HCT116 (cell line): ENCODE results near the gene PPP1R12B. TPM values are rescaled to one million over a fixed set of nuclear protein-coding genes. Genes with fewer than 3 reads are reported as not detected.

Source experiments
- ATAC-seq: fragments of 200-7000 bp; cut with Tn5 transposase; 2 replicates; pipeline ENCODE4 v1.9.1; 2020; ENCODE audit warnings: mild to moderate bottlenecking, moderate library complexity
- BruUV-seq: library from RNA; stranded (reverse); fragments of 400-500 nt; replicated peaks from 2 replicates; lab custom pipeline; 2021; lab: Mats Ljungman, UMichigan
- CTCF ChIA-PET: fragments of 300-600 bp; sonication (Branson Sonifier 250); formaldehyde crosslinking; loops from one replicate; lab custom pipeline; 2021; ENCODE audit warnings: antibody characterized with exemption; lab: Charles Lee
- POLR2A ChIA-PET: fragments of 300-600, 350-600 bp; sonication (Branson Sonifier 250); formaldehyde crosslinking; loops from one replicate; lab custom pipeline; 2021; ENCODE audit warnings: antibody characterized with exemption; lab: Charles Lee
- RAD21 ChIA-PET, 2 experiments: fragments of 300-600 bp; sonication (Branson Sonifier 250); formaldehyde crosslinking; loops; one replicate each; lab custom pipeline; 2023; ENCODE audit warnings: low total read pairs in 2 of 2; ENCODE audit not compliant: uncharacterized antibody in 2 of 2, unreplicated experiment in 2 of 2, low non-redundant PET in 1 of 2; lab: Charles Lee
- DNase-seq: peaks from one replicate; pipeline ENCODE4 v3.0.0-alpha.2; 2010; ENCODE audit warnings: low read depth, low spot score
- H2AFZ ChIP-seq: fragments of 200-600 bp; shearing (Covaris generic), sonication (generic); 2 replicates; pipeline ENCODE4 v1.6.1; 2017; ENCODE audit warnings: low read depth, mixed run types, mixed read lengths, antibody characterized with exemption, low read length; ENCODE audit not compliant: poor library complexity, severe bottlenecking
- H3K27ac ChIP-seq: 2 replicates; pipeline ENCODE4 v1.5.1; 2012; ENCODE audit warnings: low read depth, low read length
- H3K27me3 ChIP-seq: fragments of 200-600 bp; sonication (generic); 2 replicates; pipeline ENCODE4 v1.6.1; 2016; ENCODE audit warnings: mixed run types, low read length, mixed read lengths; ENCODE audit not compliant: insufficient read depth
- H3K36me3 ChIP-seq, 2 experiments: fragments of 200-500 bp in 1 of 2; fragments of 200-600 bp in 1 of 2; sonication (Bioruptor generic) in 1 of 2; sonication (generic) in 1 of 2; 2 replicates each; pipeline versions ENCODE4 v1.5.1 to v1.6.1; 2014 to 2016; ENCODE audit warnings: low read length in 2 of 2, inconsistent platforms in 1 of 2, mixed read lengths in 1 of 2, mixed run types in 1 of 2; ENCODE audit not compliant: insufficient read depth in 2 of 2, control insufficient read depth in 1 of 2
- H3K4me1 ChIP-seq, 2 experiments: fragments of 200-600 bp in 1 of 2; sonication (generic) in 1 of 2; 2 replicates each; pipeline versions ENCODE4 v1.5.1 to v1.6.1; 2012 to 2017; ENCODE audit warnings: low read length in 2 of 2, inconsistent platforms in 1 of 2, mild to moderate bottlenecking in 1 of 2, mixed read lengths in 1 of 2, mixed run types in 1 of 2, moderate library complexity in 1 of 2; ENCODE audit not compliant: insufficient read depth in 2 of 2, control insufficient read depth in 1 of 2
- H3K4me2 ChIP-seq: fragments of 200-600 bp; sonication (generic); 2 replicates; pipeline ENCODE4 v1.6.1; 2017; ENCODE audit warnings: mixed run types, low read length, mixed read lengths
- H3K4me3 ChIP-seq, 2 experiments: fragments of 200-600 bp in 1 of 2; sonication (generic) in 1 of 2; replicated peaks in 1 of 2; 2 replicates each; pipeline ENCODE4 v1.5.1; 2011 to 2016; ENCODE audit warnings: low read length in 2 of 2, control low read depth in 1 of 2, low read depth in 1 of 2, mild to moderate bottlenecking in 1 of 2, mixed read lengths in 1 of 2, mixed run types in 1 of 2
- H3K79me2 ChIP-seq: fragments of 200-600 bp; sonication (generic); 2 replicates; pipeline ENCODE4 v1.6.1; 2017; ENCODE audit warnings: mild to moderate bottlenecking, mixed run types, low read length, moderate library complexity, mixed read lengths; ENCODE audit not compliant: insufficient read depth
- H3K9ac ChIP-seq: fragments of 200-600 bp; sonication (generic); 2 replicates; pipeline ENCODE4 v1.6.1; 2016; ENCODE audit warnings: low read length, mixed read lengths
- H3K9me2 ChIP-seq: fragments of 200-600 bp; sonication (generic), shearing (Covaris generic); 2 replicates; pipeline ENCODE4 v1.6.1; 2017; ENCODE audit warnings: mixed run types, mild to moderate bottlenecking, moderate library complexity; ENCODE audit not compliant: insufficient read depth
- H3K9me3 ChIP-seq, 2 experiments: fragments of 200-500 bp in 1 of 2; fragments of 200-600 bp in 1 of 2; sonication (Bioruptor generic) in 1 of 2; sonication (generic) in 1 of 2; 2 replicates each; pipeline ENCODE4 v1.6.1; 2014 to 2017; ENCODE audit warnings: low read length in 2 of 2, mixed read lengths in 2 of 2, inconsistent platforms in 1 of 2, low read depth in 1 of 2, mild to moderate bottlenecking in 1 of 2, mixed run types in 1 of 2, moderate library complexity in 1 of 2; ENCODE audit not compliant: control insufficient read depth in 1 of 2, insufficient read depth in 1 of 2
- H4K20me1 ChIP-seq: fragments of 200-600 bp; sonication (generic), shearing (Covaris generic); 2 replicates; pipeline ENCODE4 v1.6.1; 2017; ENCODE audit warnings: mixed run types, mild to moderate bottlenecking, moderate library complexity; ENCODE audit not compliant: insufficient read depth
- CBX3 ChIP-seq: IDR thresholded peaks from 2 replicates; pipeline ENCODE4 v1.6.1; 2012; ENCODE audit warnings: low read depth
- CEBPB ChIP-seq: IDR thresholded peaks from 2 replicates; pipeline ENCODE4 v1.6.1; 2012; ENCODE audit warnings: low read depth
- EGR1 ChIP-seq: IDR thresholded peaks from 2 replicates; pipeline ENCODE4 v1.6.1; 2012; ENCODE audit warnings: low read depth
- EZH2 ChIP-seq: fragments of 200-600 bp; sonication (generic); IDR thresholded peaks from 2 replicates; pipeline ENCODE4 v1.6.1; 2017; ENCODE audit warnings: antibody characterized with exemption, mixed run types
- EZH2phosphoT487 ChIP-seq: fragments of 200-600 bp; IDR thresholded peaks from 2 replicates; pipeline ENCODE4 v1.6.1; 2018; ENCODE audit warnings: antibody characterized with exemption, borderline replicate concordance
- JUND ChIP-seq: IDR thresholded peaks from 2 replicates; pipeline ENCODE4 v1.6.1; 2012
- MAX ChIP-seq: IDR thresholded peaks from 2 replicates; pipeline ENCODE4 v1.6.1; 2012
- POLR2A ChIP-seq: IDR thresholded peaks from 2 replicates; pipeline ENCODE4 v1.7.0; 2011; ENCODE audit warnings: borderline replicate concordance; ENCODE audit not compliant: insufficient read depth, insufficient read length; ENCODE audit errors: extremely low read depth
- POLR2AphosphoS5 ChIP-seq: IDR thresholded peaks from 2 replicates; pipeline ENCODE4 v1.6.1; 2011; ENCODE audit warnings: mild to moderate bottlenecking, low read depth, low read length, moderate library complexity
- RAD21 ChIP-seq: IDR thresholded peaks from 2 replicates; pipeline ENCODE4 v1.6.1; 2012; ENCODE audit warnings: low read depth, mild to moderate bottlenecking
- SIN3A ChIP-seq: IDR thresholded peaks from 2 replicates; pipeline ENCODE4 v1.6.1; 2012; ENCODE audit warnings: low read depth
- SP1 ChIP-seq: IDR thresholded peaks from 2 replicates; pipeline ENCODE4 v1.6.1; 2012; ENCODE audit warnings: low read depth
- SRF ChIP-seq: IDR thresholded peaks from 2 replicates; pipeline ENCODE4 v1.6.1; 2012; ENCODE audit warnings: low read depth
- TCF7L2 ChIP-seq: IDR thresholded peaks from 2 replicates; pipeline ENCODE4 v1.7.0; 2011; ENCODE audit warnings: borderline replicate concordance, inconsistent platforms; ENCODE audit not compliant: insufficient read depth, insufficient read length; ENCODE audit errors: extremely low read depth
- YY1 ChIP-seq: IDR thresholded peaks from 2 replicates; pipeline ENCODE4 v1.6.1; 2011; ENCODE audit warnings: low read length, low read depth, moderate library complexity, mild to moderate bottlenecking; ENCODE audit not compliant: insufficient replicate concordance; ENCODE audit errors: extremely low read depth
- ZFX ChIP-seq: fragments of 450-650 bp; IDR thresholded peaks from 2 replicates; pipeline ENCODE4 v1.6.1; 2017
- ZNF274 ChIP-seq: fragments of 200-500 bp; sonication (Bioruptor generic); IDR thresholded peaks from 2 replicates; pipeline ENCODE4 v1.6.1; 2014; ENCODE audit warnings: mild to moderate bottlenecking, low read depth, low read length, inconsistent platforms
- intact Hi-C: fragments of 100-400 bp; cut with micrococcal nuclease; formaldehyde crosslinking; loops from 2 replicates; pipeline ENCODE4 v1.10.0; 2022
- total RNA-seq: library from RNA; stranded (reverse); gene quantifications from one replicate; pipeline ENCODE4 v1.2.1, GENCODE V29; 2021; ENCODE audit not compliant: unreplicated experiment
- TF ChIP-seq, protein P1 (sequence below): IDR thresholded peaks from 2 replicates; pipeline ENCODE4 v1.6.1; 2011; ENCODE audit warnings: mild to moderate bottlenecking, low read length, moderate library complexity; ENCODE audit not compliant: insufficient replicate concordance; ENCODE audit errors: extremely low read depth
- TF ChIP-seq, protein P2 (sequence below): IDR thresholded peaks from 2 replicates; pipeline ENCODE4 v1.6.1; 2012; ENCODE audit warnings: low read depth
- TF ChIP-seq, protein P3 (sequence below), 3 experiments: fragments of 200-600 bp in 1 of 3; sonication (generic) in 1 of 3; IDR thresholded peaks in 2 of 3; conservative IDR thresholded peaks in 1 of 3; 2 replicates each; pipeline ENCODE4 v1.5.1; 2012 to 2017; ENCODE audit warnings: low read depth in 2 of 3, low read length in 2 of 3, antibody characterized with exemption in 1 of 3, borderline replicate concordance in 1 of 3, control low read depth in 1 of 3, mild to moderate bottlenecking in 1 of 3, mixed read lengths in 1 of 3, mixed run types in 1 of 3, moderate library complexity in 1 of 3; ENCODE audit not compliant: insufficient read depth in 1 of 3

The PPP1R12B gene
- total RNA-seq, 1 experiment from 2014 or later: 14.3 TPM

DNA sequence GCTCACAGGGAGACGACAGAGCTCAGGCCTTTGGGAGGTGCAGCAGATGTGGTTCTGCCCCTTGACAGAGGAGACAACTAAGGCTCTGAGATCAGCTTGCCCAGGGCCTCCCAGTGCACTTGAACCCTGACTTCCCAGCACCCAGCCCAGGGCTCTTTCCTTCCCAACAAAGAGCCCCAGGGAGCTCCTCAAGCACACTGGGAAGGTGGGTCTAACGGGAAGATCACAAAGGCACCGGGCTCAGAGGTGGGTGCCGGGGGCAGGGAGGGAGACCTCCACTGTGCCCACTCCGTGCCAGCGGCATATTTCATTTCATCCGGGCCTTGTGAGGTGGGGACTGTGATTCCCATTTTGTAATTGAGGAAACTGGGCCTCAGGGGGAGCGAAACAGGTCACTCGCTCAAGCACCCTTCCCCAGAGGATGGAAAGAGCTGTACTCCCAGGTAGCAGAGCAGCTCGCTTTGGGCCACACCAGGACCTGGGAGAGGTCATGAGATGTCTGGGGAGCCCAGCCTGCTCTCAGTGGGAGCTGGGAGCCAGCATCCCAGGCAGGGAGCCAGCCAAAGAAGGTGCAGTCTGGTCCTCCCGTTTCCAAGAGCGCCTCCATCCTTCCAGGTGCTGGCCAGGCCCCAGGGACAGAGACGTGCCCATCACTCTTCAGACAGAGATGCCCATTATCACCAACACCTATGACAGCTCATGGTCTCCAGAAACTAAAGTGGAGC is 279.5 kb downstream of the PPP1R12B start:
- ChIA-PET CTCF (no interaction called here), POLR2A (no interaction called here), RAD21 (no interaction called here)
- H3K4me3 ChIP-seq: no peak overlapping the region
- H3K9me3 ChIP-seq: no peaks in the 10 kb centered on the region
- H3K4me1 ChIP-seq: peaks cover 0 to 13% of the 10 kb centered on the region in 2 experiments; a peak in 2 of 4 replicates
- no peaks in the 10 kb centered on the region for H3K36me3 ChIP-seq
- no peak for ATAC-seq
- H3K9ac ChIP-seq: no peak overlapping the region
- no peaks in the 10 kb centered on the region for H4K20me1 ChIP-seq
- H3K4me2 ChIP-seq: no peak overlapping the region
- H2AFZ ChIP-seq: no peak overlapping the region
- H3K27ac ChIP-seq: no peak overlapping the region
- no peaks in the 10 kb centered on the region for H3K9me2 ChIP-seq
- intact Hi-C loops: loop anchor here (10.0 kb wide), 1 partner anchor 443 kb away; no protein-coding TSS in a partner anchor
- no TSS peak for BruUV-seq
- H3K27me3 ChIP-seq: no peaks in the 10 kb centered on the region
- TF ChIP-seq SP1 (no peak), RAD21 (no peak), ZNF274 (no peak), ZFX (no peak), JUND (no peak), EZH2phosphoT487 (no peak), EGR1 (no peak), YY1 (no peak), POLR2AphosphoS5 (no peak), EZH2 (no peak), POLR2A (no peak), MAX (no peak), SIN3A (no peak), CBX3 (no peak), TCF7L2 (no peak), CEBPB (no peak), SRF (no peak)
- TF ChIP-seq, protein P1, sequence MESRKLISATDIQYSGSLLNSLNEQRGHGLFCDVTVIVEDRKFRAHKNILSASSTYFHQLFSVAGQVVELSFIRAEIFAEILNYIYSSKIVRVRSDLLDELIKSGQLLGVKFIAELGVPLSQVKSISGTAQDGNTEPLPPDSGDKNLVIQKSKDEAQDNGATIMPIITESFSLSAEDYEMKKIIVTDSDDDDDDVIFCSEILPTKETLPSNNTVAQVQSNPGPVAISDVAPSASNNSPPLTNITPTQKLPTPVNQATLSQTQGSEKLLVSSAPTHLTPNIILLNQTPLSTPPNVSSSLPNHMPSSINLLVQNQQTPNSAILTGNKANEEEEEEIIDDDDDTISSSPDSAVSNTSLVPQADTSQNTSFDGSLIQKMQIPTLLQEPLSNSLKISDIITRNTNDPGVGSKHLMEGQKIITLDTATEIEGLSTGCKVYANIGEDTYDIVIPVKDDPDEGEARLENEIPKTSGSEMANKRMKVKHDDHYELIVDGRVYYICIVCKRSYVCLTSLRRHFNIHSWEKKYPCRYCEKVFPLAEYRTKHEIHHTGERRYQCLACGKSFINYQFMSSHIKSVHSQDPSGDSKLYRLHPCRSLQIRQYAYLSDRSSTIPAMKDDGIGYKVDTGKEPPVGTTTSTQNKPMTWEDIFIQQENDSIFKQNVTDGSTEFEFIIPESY: no peak
- TF ChIP-seq, protein P2, sequence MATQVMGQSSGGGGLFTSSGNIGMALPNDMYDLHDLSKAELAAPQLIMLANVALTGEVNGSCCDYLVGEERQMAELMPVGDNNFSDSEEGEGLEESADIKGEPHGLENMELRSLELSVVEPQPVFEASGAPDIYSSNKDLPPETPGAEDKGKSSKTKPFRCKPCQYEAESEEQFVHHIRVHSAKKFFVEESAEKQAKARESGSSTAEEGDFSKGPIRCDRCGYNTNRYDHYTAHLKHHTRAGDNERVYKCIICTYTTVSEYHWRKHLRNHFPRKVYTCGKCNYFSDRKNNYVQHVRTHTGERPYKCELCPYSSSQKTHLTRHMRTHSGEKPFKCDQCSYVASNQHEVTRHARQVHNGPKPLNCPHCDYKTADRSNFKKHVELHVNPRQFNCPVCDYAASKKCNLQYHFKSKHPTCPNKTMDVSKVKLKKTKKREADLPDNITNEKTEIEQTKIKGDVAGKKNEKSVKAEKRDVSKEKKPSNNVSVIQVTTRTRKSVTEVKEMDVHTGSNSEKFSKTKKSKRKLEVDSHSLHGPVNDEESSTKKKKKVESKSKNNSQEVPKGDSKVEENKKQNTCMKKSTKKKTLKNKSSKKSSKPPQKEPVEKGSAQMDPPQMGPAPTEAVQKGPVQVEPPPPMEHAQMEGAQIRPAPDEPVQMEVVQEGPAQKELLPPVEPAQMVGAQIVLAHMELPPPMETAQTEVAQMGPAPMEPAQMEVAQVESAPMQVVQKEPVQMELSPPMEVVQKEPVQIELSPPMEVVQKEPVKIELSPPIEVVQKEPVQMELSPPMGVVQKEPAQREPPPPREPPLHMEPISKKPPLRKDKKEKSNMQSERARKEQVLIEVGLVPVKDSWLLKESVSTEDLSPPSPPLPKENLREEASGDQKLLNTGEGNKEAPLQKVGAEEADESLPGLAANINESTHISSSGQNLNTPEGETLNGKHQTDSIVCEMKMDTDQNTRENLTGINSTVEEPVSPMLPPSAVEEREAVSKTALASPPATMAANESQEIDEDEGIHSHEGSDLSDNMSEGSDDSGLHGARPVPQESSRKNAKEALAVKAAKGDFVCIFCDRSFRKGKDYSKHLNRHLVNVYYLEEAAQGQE: no peak
- TF ChIP-seq, protein P3, sequence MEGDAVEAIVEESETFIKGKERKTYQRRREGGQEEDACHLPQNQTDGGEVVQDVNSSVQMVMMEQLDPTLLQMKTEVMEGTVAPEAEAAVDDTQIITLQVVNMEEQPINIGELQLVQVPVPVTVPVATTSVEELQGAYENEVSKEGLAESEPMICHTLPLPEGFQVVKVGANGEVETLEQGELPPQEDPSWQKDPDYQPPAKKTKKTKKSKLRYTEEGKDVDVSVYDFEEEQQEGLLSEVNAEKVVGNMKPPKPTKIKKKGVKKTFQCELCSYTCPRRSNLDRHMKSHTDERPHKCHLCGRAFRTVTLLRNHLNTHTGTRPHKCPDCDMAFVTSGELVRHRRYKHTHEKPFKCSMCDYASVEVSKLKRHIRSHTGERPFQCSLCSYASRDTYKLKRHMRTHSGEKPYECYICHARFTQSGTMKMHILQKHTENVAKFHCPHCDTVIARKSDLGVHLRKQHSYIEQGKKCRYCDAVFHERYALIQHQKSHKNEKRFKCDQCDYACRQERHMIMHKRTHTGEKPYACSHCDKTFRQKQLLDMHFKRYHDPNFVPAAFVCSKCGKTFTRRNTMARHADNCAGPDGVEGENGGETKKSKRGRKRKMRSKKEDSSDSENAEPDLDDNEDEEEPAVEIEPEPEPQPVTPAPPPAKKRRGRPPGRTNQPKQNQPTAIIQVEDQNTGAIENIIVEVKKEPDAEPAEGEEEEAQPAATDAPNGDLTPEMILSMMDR (IDR thresholded peaks at IDR 0.05 in 2 of 3, conservative IDR thresholded peaks at IDR 0.05 in 1 of 3; ENCODE audit: borderline replicate concordance in 1 of 3, insufficient read depth in 1 of 3, low read depth in 2 of 3, low read length in 2 of 3): no peak
- H3K79me2 ChIP-seq: no peaks in the 10 kb centered on the region
- no peak for DNase-seq
